LNCaP clone FGC (cell line): ENCODE data around the gene SLC30A1.
"Not testable (repeated sequence)": the region's sequence is repeated elsewhere in the genome, so short reads cannot be mapped to it uniquely, and the experiment has no call there.

Source experiments
- DNase-seq: peaks from one replicate; pipeline ENCODE4 v3.0.0-alpha.2; 2011; ENCODE audit warnings: low read depth
- H3K4me3 ChIP-seq: 2 replicates; pipeline ENCODE4 v1.5.1; 2011; ENCODE audit warnings: mild to moderate bottlenecking, low read depth, low read length, control low read depth
- CTCF ChIP-seq: IDR thresholded peaks from 2 replicates; pipeline ENCODE4 v1.5.1; 2012; ENCODE audit warnings: mild to moderate bottlenecking; ENCODE audit not compliant: control insufficient read depth, insufficient read depth; ENCODE audit errors: extremely low read depth

Gene SLC30A1

DNA sequence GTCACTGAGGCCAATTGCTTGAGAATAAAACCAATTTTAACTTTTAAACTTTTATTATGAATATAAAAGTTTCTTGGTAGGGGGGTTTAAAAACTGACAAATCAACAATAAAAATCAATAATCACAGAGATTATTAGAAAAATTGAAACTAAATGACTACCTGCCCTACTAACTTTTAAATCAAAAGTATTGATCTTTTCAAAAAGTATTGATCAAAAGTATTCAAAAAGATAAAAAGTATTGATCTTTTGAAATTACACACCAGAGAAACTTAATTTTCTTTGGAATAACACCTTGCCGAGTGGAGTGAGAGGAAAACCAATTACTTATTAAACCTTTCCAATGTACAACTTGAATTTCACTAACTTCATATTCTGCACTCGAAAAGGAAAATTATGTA is 2.2 kb downstream of the SLC30A1 start:
- DNase-seq = no peak
- TF ChIP-seq CTCF = no peak
- peak overlapping the region; percentile 72 for H3K4me3 ChIP-seq

- no peak overlapping the region for H3K4me3 ChIP-seq
- TF ChIP-seq CTCF = no peak
Observed at GRCh38 chr1:211574705-211575104, 4.3 kb downstream of the SLC30A1 start.

DNA sequence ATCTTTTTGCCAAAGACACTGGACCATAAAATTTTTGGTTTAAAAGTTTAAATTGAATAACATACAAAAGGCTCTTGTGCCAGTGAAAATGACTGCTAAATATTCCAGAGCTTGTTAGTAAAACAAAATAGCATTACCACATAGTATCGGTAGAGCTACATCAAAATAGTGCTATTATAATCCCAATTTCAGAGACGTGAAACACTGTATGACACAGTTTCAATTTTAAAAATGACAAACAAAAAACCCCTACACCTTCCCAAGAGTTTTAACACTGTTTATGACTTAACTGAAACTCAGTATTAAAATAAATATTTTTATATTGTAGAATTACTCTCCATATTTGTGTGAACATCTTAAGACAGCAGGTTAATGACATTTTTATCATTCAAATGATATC is 7.0 kb downstream of the SLC30A1 start:
- no peak overlapping the region for H3K4me3 ChIP-seq
- TF ChIP-seq CTCF = no peak
- no peak for DNase-seq

More at GRCh38 chr1:211574705-211575104, 4.3 kb downstream of the SLC30A1 start:
- no peak for DNase-seq

DNA sequence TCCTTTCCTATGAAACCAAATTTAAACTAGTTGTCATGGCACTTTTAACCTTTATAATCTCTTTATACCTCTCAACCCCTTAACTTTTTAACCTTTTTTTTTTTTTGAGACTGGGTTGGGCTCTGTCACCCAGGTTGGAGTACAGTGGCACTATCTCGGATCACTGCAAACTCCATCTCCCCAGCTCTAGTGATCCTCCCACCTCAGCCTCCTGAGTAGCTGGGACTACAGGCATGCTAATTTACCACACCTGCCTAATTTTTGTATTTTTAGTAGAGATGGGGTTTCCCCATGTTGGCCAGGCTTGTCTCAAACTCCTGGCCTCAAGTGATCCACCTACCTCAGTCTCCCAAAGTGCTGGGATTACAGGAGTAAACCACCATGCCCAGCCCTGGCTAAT is 8.6 kb downstream of the SLC30A1 start:
- DNase-seq = not testable (repeated sequence)

DNA sequence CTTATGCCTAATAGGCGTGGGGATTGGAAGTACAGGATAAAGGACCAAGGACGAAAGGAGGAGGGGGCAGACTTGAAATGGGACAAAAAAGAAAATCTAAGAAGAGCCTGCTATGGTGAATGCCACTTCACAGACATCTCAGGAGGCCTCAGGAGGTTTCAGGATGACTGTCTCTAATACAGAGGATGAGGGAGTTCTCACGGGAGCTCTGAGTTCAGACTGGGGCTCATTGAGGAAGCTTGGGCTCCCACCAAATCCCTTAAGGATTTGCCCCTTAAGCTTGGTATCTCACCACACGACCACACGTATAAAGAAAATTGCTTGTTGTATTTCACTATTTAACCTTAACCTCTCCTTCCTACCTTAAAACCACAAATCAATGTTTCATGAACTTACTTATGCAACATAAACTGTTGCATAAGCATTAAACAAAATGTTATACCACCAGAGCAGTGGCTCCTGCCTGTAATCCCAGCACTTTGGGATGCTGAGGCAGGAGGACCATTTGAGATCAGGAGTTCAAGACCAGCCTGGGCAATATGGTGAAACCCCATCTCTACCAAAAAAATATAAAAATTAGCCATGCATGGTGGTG is 12.4 kb downstream of the SLC30A1 start:
- no peak for TF ChIP-seq CTCF

More for the DNA sequence above, 8.6 kb downstream of the SLC30A1 start:
- not testable (repeated sequence) for H3K4me3 ChIP-seq

GRCh38 chr1:211564084-211564483 is 14.9 kb downstream of the SLC30A1 start:
- DNase-seq = no peak
- no peak overlapping the region for H3K4me3 ChIP-seq
- TF ChIP-seq CTCF = no peak

More for the DNA sequence above, 12.4 kb downstream of the SLC30A1 start:
- DNase-seq = no peak
- H3K4me3 ChIP-seq = no peak overlapping the region

GRCh38 chr1:211559222-211560010 is 19.5 kb downstream of the SLC30A1 start:
- no peak for TF ChIP-seq CTCF
- DNase-seq = no peak

More at GRCh38 chr1:211559222-211560010, 19.5 kb downstream of the SLC30A1 start:
- H3K4me3 ChIP-seq = no peak overlapping the region
